A549 (cell line): ENCODE results near the gene HOXB4. TPM values are rescaled to one million over a fixed set of nuclear protein-coding genes. Genes with fewer than 3 reads are reported as not detected.

Source experiments
- ATAC-seq, 2 experiments: fragments of 200-7000 bp in 1 of 2; fragments of >200 bp in 1 of 2; cut with Nextera tagmentation in 1 of 2; cut with Tn5 transposase in 1 of 2; 3 replicates each; pipeline versions ENCODE4 v1.8.0 to v1.9.1; 2018 to 2020; ENCODE audit warnings: mild to moderate bottlenecking in 1 of 2, moderate library complexity in 1 of 2
- CTCF ChIA-PET: fragments of 300-600 bp; sonication (Branson Sonifier 250); formaldehyde crosslinking; extraction: SDS; loops from one replicate; lab custom pipeline; 2021; ENCODE audit warnings: antibody characterized with exemption, inconsistent platforms; lab: Yijun Ruan, JAX
- POLR2A ChIA-PET: fragments of 350-600 bp; formaldehyde crosslinking; extraction: SDS; loops from one replicate; lab custom pipeline; 2021; ENCODE audit warnings: antibody characterized with exemption, inconsistent platforms; lab: Yijun Ruan, JAX
- DNase-seq, 2 experiments: peaks; one replicate each; pipeline versions ENCODE4 v3.0.0 to v3.0.0-alpha.2; 2011 to 2016; ENCODE audit warnings: low read depth in 1 of 2, low spot score in 1 of 2
- FAIRE-seq: peaks from 2 replicates; lab custom pipeline; 2011; peaks lifted over from hg19 to GRCh38; lab: Jason Lieb, UNC
- H3K27ac ChIP-seq, 2 experiments: fragments of >200 bp; sonication (Bioruptor Twin); formaldehyde crosslinking; 3 replicates each; pipeline ENCODE4 v1.5.1; 2016 to 2017
- H3K4me1 ChIP-seq: fragments of >200 bp; sonication (Bioruptor Twin); formaldehyde crosslinking; 3 replicates; pipeline ENCODE4 v1.6.1; 2016
- H3K4me2 ChIP-seq: fragments of >200 bp; sonication (Bioruptor Twin); formaldehyde crosslinking; 3 replicates; pipeline ENCODE4 v1.6.1; 2016
- H3K4me3 ChIP-seq: fragments of >200 bp; sonication (Bioruptor Twin); formaldehyde crosslinking; 3 replicates; pipeline ENCODE4 v1.5.1; 2016
- H3K9me3 ChIP-seq: fragments of >200 bp; sonication (Bioruptor Twin); formaldehyde crosslinking; 3 replicates; pipeline ENCODE4 v1.6.1; 2016
- BCL3 ChIP-seq: fragments of >200 bp; sonication (Bioruptor Twin); formaldehyde crosslinking; IDR thresholded peaks from 3 replicates; pipeline ENCODE4 v1.6.1; 2016
- CBX2 ChIP-seq: fragments of 200-600 bp; sonication (generic); IDR thresholded peaks from 2 replicates; pipeline ENCODE4 v1.6.1; 2016; ENCODE audit warnings: low read depth, mild to moderate bottlenecking, borderline replicate concordance
- CBX8 ChIP-seq: fragments of 200-600 bp; sonication (generic); IDR thresholded peaks from 2 replicates; pipeline ENCODE4 v1.6.1; 2016
- CEBPB ChIP-seq, 2 experiments: fragments of >200 bp in 1 of 2; sonication (Bioruptor Twin) in 1 of 2; formaldehyde crosslinking in 1 of 2; IDR thresholded peaks; 2 replicates each; pipeline ENCODE4 v1.6.1; 2012 to 2016
- EHMT2 ChIP-seq: fragments of 200-600 bp; sonication (generic); IDR thresholded peaks from 2 replicates; pipeline ENCODE4 v1.6.1; 2016; ENCODE audit warnings: antibody characterized with exemption, low read depth, mild to moderate bottlenecking, moderate library complexity
- ELK1 ChIP-seq: fragments of 150-350 bp; IDR thresholded peaks from 2 replicates; pipeline ENCODE4 v1.6.1; 2014; ENCODE audit warnings: low read depth, mild to moderate bottlenecking, low read length
- EP300 ChIP-seq, 2 experiments: fragments of >200 bp; sonication (Bioruptor Twin); formaldehyde crosslinking; IDR thresholded peaks; 2 replicates in 1 of 2; 3 replicates in 1 of 2; pipeline ENCODE4 v1.6.1; 2016 to 2017
- GATA3 ChIP-seq: IDR thresholded peaks from 2 replicates; pipeline ENCODE4 v1.6.1; 2012; ENCODE audit warnings: borderline replicate concordance
- HOXA7 ChIP-seq: fragments of 250-450 bp; sonication (Bioruptor Pico); IDR thresholded peaks from 2 replicates; pipeline ENCODE4 v1.5.0; 2020; ENCODE audit warnings: mild to moderate bottlenecking, moderate library complexity
- HOXB13 ChIP-seq: fragments of 250-450 bp; sonication (Bioruptor Pico); IDR thresholded peaks from 2 replicates; pipeline ENCODE4 v1.5.0; 2020; ENCODE audit warnings: low read depth, mild to moderate bottlenecking, moderate library complexity
- NFE2L2 ChIP-seq: fragments of 150-350 bp; conservative IDR thresholded peaks from 2 replicates; pipeline ENCODE4 v1.6.1; 2014; ENCODE audit warnings: low read length
- RFX5 ChIP-seq: fragments of 450-650 bp; IDR thresholded peaks from 2 replicates; pipeline ENCODE4 v1.7.1; 2014; ENCODE audit warnings: antibody characterized with exemption, mild to moderate bottlenecking, moderate library complexity
- TFCP2L1 ChIP-seq: fragments of 250-450 bp; sonication (Bioruptor Pico); IDR thresholded peaks from 2 replicates; pipeline ENCODE4 v1.5.0; 2021; ENCODE audit warnings: mild to moderate bottlenecking
- ZC3H11A ChIP-seq: fragments of 450-650 bp; IDR thresholded peaks from 2 replicates; pipeline ENCODE4 v1.6.1; 2014; ENCODE audit warnings: antibody characterized with exemption, mild to moderate bottlenecking
- ZNF302 ChIP-seq: fragments of 250-450 bp; sonication (Bioruptor Pico); IDR thresholded peaks from 2 replicates; pipeline ENCODE4 v1.9.0; 2021; ENCODE audit warnings: inconsistent platforms, mild to moderate bottlenecking, moderate library complexity
- ZSCAN20 ChIP-seq: fragments of 250-450 bp; sonication (Bioruptor Pico); IDR thresholded peaks from 2 replicates; pipeline ENCODE4 v1.8.0; 2022; ENCODE audit warnings: mild to moderate bottlenecking, moderate library complexity
- WGBS: methylation state at CpG from one replicate; pipeline ENCODE4 v1.1.6; 2017; ENCODE audit errors: missing lambda C conversion rate; 5-methylcytosine and 5-hydroxymethylcytosine counted together
- polyA plus RNA-seq, 4 experiments: library from polyadenylated mRNA; depleted of rRNA in 3 of 4; stranded (reverse); fragments of >200 nt; fragmentation: RNase III in 1 of 4; extraction: RNeasy Plus Mini Kit Qiagen cat#74134 plus additional on column Dnase treatment in 1 of 4; gene quantifications; 2 replicates in 3 of 4; 3 replicates in 1 of 4; pipeline ENCODE4 v1.2.3, GENCODE V29; 2011 to 2017
- TF ChIP-seq, protein P1 (sequence below): fragments of 250-450 bp; sonication (Bioruptor Pico); IDR thresholded peaks from 2 replicates; pipeline ENCODE4 v1.5.0; 2021; ENCODE audit warnings: mild to moderate bottlenecking, moderate library complexity, borderline replicate concordance
- TF ChIP-seq, protein P2 (sequence below): IDR thresholded peaks from 2 replicates; pipeline ENCODE4 v1.6.1; 2012
- TF ChIP-seq, protein P3 (sequence below): fragments of >200 bp; sonication (Bioruptor Twin); formaldehyde crosslinking; IDR thresholded peaks from 2 replicates; pipeline ENCODE4 v1.6.1; 2016

The HOXB4 gene
- polyA plus RNA-seq, 2 of the 4 experiments (the other 2 are of a cell fraction), result 0.30 to 0.74 TPM

DNA sequence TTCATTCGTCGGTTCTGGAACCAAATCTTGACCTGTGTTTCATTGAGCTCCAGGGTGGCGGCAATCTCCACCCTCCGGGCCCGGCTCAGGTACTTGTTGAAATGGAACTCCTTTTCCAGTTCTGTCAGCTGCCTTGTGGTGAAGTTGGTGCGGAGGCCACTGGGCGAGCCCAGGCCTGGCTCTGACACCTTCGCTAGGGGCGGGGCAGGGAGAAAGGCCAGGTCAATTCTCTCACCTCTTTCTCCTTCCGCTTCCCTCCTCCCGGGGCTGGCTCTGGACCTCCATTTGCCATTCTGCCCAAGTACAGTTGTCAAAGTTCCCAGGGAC lies 48.5 kb downstream of the HOXB4 start:
- POLR2A ChIA-PET, result no interaction called here
- CTCF ChIA-PET, result interaction anchor here (0.7 to 2.0 kb wide), 5 partner anchors 14 to 178 kb away, joined by 3 to 9 read pairs (median 3); no protein-coding TSS in a partner anchor
- no peak for DNase-seq

GRCh38 chr17:48528936-48529682 lies 49.0 kb downstream of the HOXB4 start:
- Histone ChIP-seq H3K4me2 (no peak overlapping the region), H3K27ac (peak overlapping the region in 1 of 2 experiments; percentile 29; a peak in 1 of 6 replicates), H3K4me1 (no peaks in the 10 kb centered on the region), H3K4me3 (no peak overlapping the region), H3K9me3 (no peaks in the 10 kb centered on the region)
- POLR2A ChIA-PET, result no interaction called here
- TF ChIP-seq GATA3 (no peak), ZSCAN20 (CRISPR knock-in tag) (no peak), ELK1 (no peak), HOXB13 (CRISPR knock-in tag) (no peak), HOXA7 (CRISPR knock-in tag) (no peak)
- TF ChIP-seq, protein P1, sequence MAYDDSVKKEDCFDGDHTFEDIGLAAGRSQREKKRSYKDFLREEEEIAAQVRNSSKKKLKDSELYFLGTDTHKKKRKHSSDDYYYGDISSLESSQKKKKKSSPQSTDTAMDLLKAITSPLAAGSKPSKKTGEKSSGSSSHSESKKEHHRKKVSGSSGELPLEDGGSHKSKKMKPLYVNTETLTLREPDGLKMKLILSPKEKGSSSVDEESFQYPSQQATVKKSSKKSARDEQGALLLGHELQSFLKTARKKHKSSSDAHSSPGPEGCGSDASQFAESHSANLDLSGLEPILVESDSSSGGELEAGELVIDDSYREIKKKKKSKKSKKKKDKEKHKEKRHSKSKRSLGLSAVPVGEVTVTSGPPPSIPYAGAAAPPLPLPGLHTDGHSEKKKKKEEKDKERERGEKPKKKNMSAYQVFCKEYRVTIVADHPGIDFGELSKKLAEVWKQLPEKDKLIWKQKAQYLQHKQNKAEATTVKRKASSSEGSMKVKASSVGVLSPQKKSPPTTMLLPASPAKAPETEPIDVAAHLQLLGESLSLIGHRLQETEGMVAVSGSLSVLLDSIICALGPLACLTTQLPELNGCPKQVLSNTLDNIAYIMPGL (CRISPR knock-in tag), result no peak
- DNase-seq (no peak), FAIRE-seq (no peak), ATAC-seq (peak in 1 of 2 experiments; percentile 23; a peak in 2 of 6 replicates)
- CTCF ChIA-PET, result interaction anchor here (0.7 to 2.0 kb wide), 6 partner anchors 9 to 178 kb away, joined by 3 to 9 read pairs (median 4); no protein-coding TSS in a partner anchor
- WGBS, result 92% methylated on average over 11 of the region's 11 CpGs

More for the DNA sequence above, 48.5 kb downstream of the HOXB4 start:
- no peaks in the 10 kb centered on the region for H3K4me1 ChIP-seq
- no peaks in the 10 kb centered on the region for H3K9me3 ChIP-seq
- ATAC-seq, result no peak
- no peak overlapping the region for H3K4me3 ChIP-seq
- no peak overlapping the region for H3K4me2 ChIP-seq
- FAIRE-seq, result no peak
- WGBS, result 94% methylated on average over 11 of the region's 11 CpGs
- no peak overlapping the region; a peak in 1 of 6 replicates for H3K27ac ChIP-seq
- TF ChIP-seq NFE2L2 (no peak), CEBPB (IDR thresholded peaks at IDR 0.05) (no peak), EP300 (IDR thresholded peaks at IDR 0.05) (no peak), CBX8 (no peak), TFCP2L1 (CRISPR knock-in tag) (no peak), BCL3 (no peak), ZC3H11A (no peak), EHMT2 (no peak), CBX2 (no peak), ZNF302 (CRISPR knock-in tag) (no peak), RFX5 (no peak)
- TF ChIP-seq, protein P2, sequence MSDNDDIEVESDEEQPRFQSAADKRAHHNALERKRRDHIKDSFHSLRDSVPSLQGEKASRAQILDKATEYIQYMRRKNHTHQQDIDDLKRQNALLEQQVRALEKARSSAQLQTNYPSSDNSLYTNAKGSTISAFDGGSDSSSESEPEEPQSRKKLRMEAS, result no peak
- TF ChIP-seq, protein P3, sequence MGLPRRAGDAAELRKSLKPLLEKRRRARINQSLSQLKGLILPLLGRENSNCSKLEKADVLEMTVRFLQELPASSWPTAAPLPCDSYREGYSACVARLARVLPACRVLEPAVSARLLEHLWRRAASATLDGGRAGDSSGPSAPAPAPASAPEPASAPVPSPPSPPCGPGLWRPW, result no peak
